ENCODE measurements around the gene PDZRN3.

- TF ChIP-seq CTCF (CRISPR knock-in tag; IDR thresholded peaks at IDR 0.05), result no peak
- TF ChIP-seq ZFP36 (IDR thresholded peaks at IDR 0.05; ENCODE audit: borderline replicate concordance, low read depth, low read length, partially characterized antibody), result no peak
- no peak for TF ChIP-seq YY1 (IDR thresholded peaks at IDR 0.05; ENCODE audit: insufficient read depth, insufficient replicate concordance, low read depth, low read length)
These were observed 121.0 kb downstream of the PDZRN3 start for GRCh38 chr3:73503781-73504180.

Data from HepG2 (cell line).